HFFc6 (cell line): ENCODE data around the gene NUMBL. TPM values are rescaled to one million over a fixed set of nuclear protein-coding genes. Genes with fewer than 3 reads are reported as not detected.
A peak's percentile ranks its signal among the peaks of the same experiment; 100 is the strongest.

Experiments used
- DNase-seq: peaks from one replicate; pipeline ENCODE4 v3.0.0-alpha.2; 2018
- H3K27ac Mint-ChIP-seq: 2 replicates; pipeline ENCODE4 v1.8.0; 2020; ENCODE audit warnings: mild to moderate bottlenecking, mixed read lengths
- H3K27me3 Mint-ChIP-seq: 2 replicates; pipeline ENCODE4 v1.8.0; 2021; ENCODE audit warnings: mild to moderate bottlenecking, moderate library complexity, mixed read lengths; ENCODE audit not compliant: insufficient read depth
- H3K36me3 Mint-ChIP-seq: 2 replicates; pipeline ENCODE4 v1.8.0; 2021; ENCODE audit warnings: low read depth, mixed read lengths
- H3K4me1 Mint-ChIP-seq: 2 replicates; pipeline ENCODE4 v1.8.0; 2020; ENCODE audit warnings: low read depth, mixed read lengths
- H3K4me3 Mint-ChIP-seq: 2 replicates; pipeline ENCODE4 v1.8.0; 2020; ENCODE audit warnings: mild to moderate bottlenecking, moderate library complexity, mixed read lengths
- H3K9me3 Mint-ChIP-seq: 2 replicates; pipeline ENCODE4 v1.8.0; 2020; ENCODE audit warnings: mild to moderate bottlenecking, mixed read lengths
- CTCF ChIP-seq: fragments of 200-600 bp; sonication (generic); IDR thresholded peaks from 2 replicates; pipeline ENCODE4 v1.5.0; 2021; ENCODE audit warnings: antibody characterized with exemption, mild to moderate bottlenecking
- total RNA-seq, 6 experiments: library from RNA; stranded (reverse); fragmentation: NEBNext Ultra II Directional; extraction: Animal tissue kit (Norgen Biotek cat#: 25700); gene quantifications; 2 replicates in 1 of 6; 3 replicates in 5 of 6; pipeline ENCODE4 v1.2.3, GENCODE V29; 2021

Gene NUMBL
- total RNA-seq, 6 experiments from 2014 or later: 49.1 to 58.3 (median 53.6) TPM

DNA sequence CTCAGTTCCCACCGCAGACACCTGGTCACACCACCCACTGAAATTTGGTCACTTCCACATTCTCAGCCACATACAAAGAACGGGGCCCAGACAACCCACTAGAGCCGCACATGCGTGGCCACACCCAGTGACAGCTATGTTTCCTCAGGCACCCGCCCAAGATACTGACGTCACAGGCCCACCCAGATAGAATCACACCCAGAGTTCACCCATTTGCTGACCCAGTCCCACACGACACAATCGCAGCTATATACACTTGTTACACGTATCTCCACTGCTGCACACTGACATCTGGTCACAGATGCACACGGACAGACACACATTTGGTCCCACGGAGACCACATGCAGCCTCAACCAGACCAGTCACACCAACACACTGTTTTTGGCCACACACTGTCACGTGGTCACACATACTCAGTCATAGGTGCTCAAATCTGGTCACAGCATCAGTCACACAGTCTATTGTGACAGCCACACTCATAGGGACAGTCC, 2.9 kb downstream of the NUMBL start:
- H3K27me3 Mint-ChIP-seq: peaks cover 5% of the 10 kb centered on the region
- peak; percentile 59 for DNase-seq
- TF ChIP-seq CTCF: no peak
- peaks cover 26% of the 10 kb centered on the region for H3K36me3 Mint-ChIP-seq
- H3K4me1 Mint-ChIP-seq: peaks cover 5% of the 10 kb centered on the region; the same call in 1 of the 2 replicates
- no peak overlapping the region for H3K27ac Mint-ChIP-seq
- no peaks in the 10 kb centered on the region for H3K9me3 Mint-ChIP-seq
- H3K4me3 Mint-ChIP-seq: no peak overlapping the region

GRCh38 chr19:40686882-40687524, 3.4 kb downstream of the NUMBL start:
- DNase-seq: no peak
- Mint-ChIP-seq H3K4me1 (peaks cover 5% of the 10 kb centered on the region; the same call in 1 of the 2 replicates), H3K27ac (no peak overlapping the region), H3K9me3 (no peaks in the 10 kb centered on the region), H3K36me3 (peaks cover 27% of the 10 kb centered on the region), H3K27me3 (peaks cover 5% of the 10 kb centered on the region), H3K4me3 (no peak overlapping the region)
- no peak for TF ChIP-seq CTCF

DNA sequence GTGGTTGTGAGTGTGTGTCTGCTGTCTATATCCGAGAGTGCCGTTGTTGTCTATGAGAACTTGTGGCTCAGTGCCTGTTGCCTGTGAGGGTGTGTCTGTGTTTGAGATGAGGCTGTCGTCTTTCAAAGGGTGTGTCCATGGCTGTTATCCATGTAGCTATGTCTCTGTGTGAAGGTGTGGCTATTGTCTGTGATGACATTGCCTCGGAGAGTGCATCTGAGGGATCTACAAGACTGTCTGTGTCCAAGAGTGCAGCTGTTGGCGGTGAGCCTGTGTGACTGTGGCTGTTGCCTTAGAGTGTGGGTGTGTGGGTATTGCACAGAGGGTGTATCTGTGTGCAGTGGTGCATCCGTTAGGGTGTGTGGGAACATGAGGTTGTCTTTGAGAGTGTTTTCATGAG, 4.9 kb downstream of the NUMBL start:
- H3K27ac Mint-ChIP-seq: no peak overlapping the region
- DNase-seq: no peak
- no peak overlapping the region for H3K4me3 Mint-ChIP-seq
- H3K9me3 Mint-ChIP-seq: no peaks in the 10 kb centered on the region
- no peak for TF ChIP-seq CTCF
- H3K36me3 Mint-ChIP-seq: peaks cover 35% of the 10 kb centered on the region
- H3K27me3 Mint-ChIP-seq: peaks cover 3% of the 10 kb centered on the region
- H3K4me1 Mint-ChIP-seq: peaks cover under 1% of the 10 kb centered on the region; the same call in 1 of the 2 replicates

- peaks cover 3% of the 10 kb centered on the region for H3K27me3 Mint-ChIP-seq
- no peak for TF ChIP-seq CTCF
- no peak overlapping the region for H3K27ac Mint-ChIP-seq
- H3K4me1 Mint-ChIP-seq: no peaks in the 10 kb centered on the region
- peaks cover 35% of the 10 kb centered on the region for H3K36me3 Mint-ChIP-seq
- no peak for DNase-seq
- no peak overlapping the region for H3K4me3 Mint-ChIP-seq
- no peaks in the 10 kb centered on the region for H3K9me3 Mint-ChIP-seq
Observed at GRCh38 chr19:40685016-40685526, 5.4 kb downstream of the NUMBL start.

DNA sequence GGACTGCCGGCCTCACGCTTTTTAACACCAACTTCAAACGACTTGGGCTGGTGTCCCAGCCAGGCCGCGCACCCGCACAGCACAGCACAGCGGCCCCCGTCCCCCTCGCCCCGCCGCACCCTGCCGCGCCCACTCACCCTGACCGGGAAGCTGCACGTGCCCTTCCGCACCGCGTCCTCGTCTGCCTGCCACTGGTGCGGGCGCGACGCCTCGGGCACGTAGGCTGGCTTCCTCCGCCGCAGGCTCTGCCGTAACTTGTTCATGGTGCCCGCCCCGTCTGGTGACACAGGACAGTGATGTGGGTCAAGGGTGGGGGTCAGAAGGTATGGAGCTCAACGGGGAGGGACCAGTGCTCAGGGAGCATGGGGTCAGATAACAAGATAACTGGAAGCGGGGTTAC, 6.2 kb downstream of the NUMBL start:
- no peak for DNase-seq
- no peak overlapping the region for H3K4me3 Mint-ChIP-seq
- H3K4me1 Mint-ChIP-seq: no peaks in the 10 kb centered on the region
- no peak for TF ChIP-seq CTCF
- peaks cover 40% of the 10 kb centered on the region for H3K36me3 Mint-ChIP-seq
- peaks cover 2% of the 10 kb centered on the region for H3K27me3 Mint-ChIP-seq
- no peaks in the 10 kb centered on the region for H3K9me3 Mint-ChIP-seq
- H3K27ac Mint-ChIP-seq: no peak overlapping the region
